HepG2 (cell line): Measurements from ENCODE around the gene CARMIL3. TPM values are rescaled to one million over a fixed set of nuclear protein-coding genes. Genes with fewer than 3 reads are reported as not detected.

Experiments used
- ATAC-seq: fragments of 200-7000 bp; cut with Tn5 transposase; 3 replicates; pipeline ENCODE4 v1.9.1; 2020; ENCODE audit warnings: mild to moderate bottlenecking, moderate library complexity
- BruUV-seq: library from RNA; stranded (reverse); fragments of 400-500 nt; replicated peaks from 2 replicates; lab custom pipeline; 2021; lab: Mats Ljungman, UMichigan
- CTCF ChIA-PET: fragments of 300-600 bp; formaldehyde crosslinking; extraction: SDS; loops from one replicate; lab custom pipeline; 2021; ENCODE audit warnings: low total read pairs, inconsistent platforms, low intra/inter-chr PET ratio; lab: Yijun Ruan, JAX
- POLR2A ChIA-PET: fragments of 350-600 bp; sonication (Branson Sonifier 250); formaldehyde crosslinking; loops from one replicate; lab custom pipeline; 2020; ENCODE audit warnings: antibody characterized with exemption, inconsistent platforms; lab: Yijun Ruan, JAX
- DNase-seq: peaks from one replicate; pipeline ENCODE4 v3.0.0-alpha.2; 2015; ENCODE audit warnings: low spot score
- FAIRE-seq: peaks from 3 replicates; lab custom pipeline; 2011; peaks lifted over from hg19 to GRCh38; lab: Jason Lieb, UNC
- H2AFZ ChIP-seq: one replicate; pipeline ENCODE4 v1.6.1; 2011; ENCODE audit warnings: low read length, inconsistent platforms
- H3K27ac ChIP-seq: fragments of 300-600 bp; 3 replicates; pipeline ENCODE4 v1.8.0; 2011; ENCODE audit warnings: mixed run types, mild to moderate bottlenecking, mixed read lengths, low read length, inconsistent platforms; ENCODE audit not compliant: insufficient read depth; ENCODE audit errors: extremely low read length
- H3K27me3 ChIP-seq, 2 experiments: fragments of 200-600 bp in 1 of 2; 2 replicates in 1 of 2; 3 replicates in 1 of 2; pipeline versions ENCODE4 v1.6.0 to v1.8.0; 2011; ENCODE audit warnings: low read length in 2 of 2, mild to moderate bottlenecking in 2 of 2, moderate library complexity in 2 of 2, inconsistent platforms in 1 of 2; ENCODE audit not compliant: insufficient read depth in 2 of 2, control insufficient read depth in 1 of 2
- H3K36me3 ChIP-seq, 2 experiments: fragments of 200-600 bp in 1 of 2; replicated peaks in 1 of 2; 2 replicates in 1 of 2; 3 replicates in 1 of 2; pipeline versions ENCODE4 v1.5.1 to v1.8.0; 2011; ENCODE audit warnings: low read length in 2 of 2, inconsistent platforms in 1 of 2; ENCODE audit not compliant: insufficient read depth in 2 of 2, control insufficient read depth in 1 of 2
- H3K4me1 ChIP-seq: 2 replicates; pipeline ENCODE4 v1.5.1; 2012; ENCODE audit warnings: low read length, inconsistent platforms; ENCODE audit not compliant: insufficient read depth
- H3K4me2 ChIP-seq: 2 replicates; pipeline ENCODE4 v1.6.0; 2011; ENCODE audit warnings: low read depth, low read length, inconsistent platforms
- H3K4me3 ChIP-seq, 3 experiments: fragments of 200-600 bp in 1 of 3; sonication (generic), shearing (Covaris generic) in 1 of 3; replicated peaks in 1 of 3; 2 replicates each; pipeline ENCODE4 v1.5.1; 2011 to 2016; ENCODE audit warnings: low read length in 3 of 3, inconsistent platforms in 2 of 3, low read depth in 2 of 3, mild to moderate bottlenecking in 2 of 3, control low read depth in 1 of 3, mixed read lengths in 1 of 3; ENCODE audit not compliant: insufficient read depth in 1 of 3
- H3K79me2 ChIP-seq: one replicate; pipeline ENCODE4 v1.6.1; 2011; ENCODE audit warnings: low read length, inconsistent platforms; ENCODE audit not compliant: insufficient read depth
- H3K9ac ChIP-seq: 2 replicates; pipeline ENCODE4 v1.6.0; 2011; ENCODE audit warnings: mild to moderate bottlenecking, low read depth, low read length, inconsistent platforms; ENCODE audit not compliant: insufficient read depth
- H3K9me3 ChIP-seq: 2 replicates; pipeline ENCODE4 v1.5.1; 2012; ENCODE audit warnings: mild to moderate bottlenecking, low read length
- H4K20me1 ChIP-seq: 2 replicates; pipeline ENCODE4 v1.6.0; 2011; ENCODE audit warnings: inconsistent platforms, mild to moderate bottlenecking, low read length, moderate library complexity; ENCODE audit not compliant: insufficient read depth
- ASH2L ChIP-seq: fragments of 300-600, 200-600 bp; sonication (generic); IDR thresholded peaks from 2 replicates; pipeline ENCODE4 v1.7.0; 2017; ENCODE audit warnings: low read depth, mild to moderate bottlenecking, moderate library complexity, mixed read lengths, low read length; ENCODE audit not compliant: insufficient read length
- ZBTB40 ChIP-seq, 2 experiments: fragments of 450-650 bp in 1 of 2; sonication (generic) in 1 of 2; formaldehyde crosslinking in 1 of 2; IDR thresholded peaks; 2 replicates each; pipeline versions ENCODE4 v1.6.1 to v1.8.0; 2016 to 2022; ENCODE audit warnings: antibody characterized with exemption in 1 of 2, mild to moderate bottlenecking in 1 of 2, missing genetic modification reagents in 1 of 2
- ZNF609 ChIP-seq: sonication (generic); formaldehyde crosslinking; IDR thresholded peaks from 2 replicates; pipeline ENCODE4 v1.4.0; 2020; ENCODE audit warnings: mild to moderate bottlenecking, missing genetic modification reagents, borderline replicate concordance
- ZNF713 ChIP-seq: sonication (generic); formaldehyde crosslinking; IDR thresholded peaks from 2 replicates; pipeline ENCODE4 v1.4.0; 2020; ENCODE audit warnings: mild to moderate bottlenecking, missing genetic modification reagents
- WGBS: methylation state at CpG from one replicate; pipeline ENCODE4 v1.1.6; 2017; ENCODE audit warnings: low lambda C conversion rate; 5-methylcytosine and 5-hydroxymethylcytosine counted together
- in situ Hi-C: cut with HindIII; loops from 2 replicates; pipeline ENCODE4 v1.10.0; 2017; ENCODE audit warnings: low pct_unique_long_range_greater_than_20kb; ENCODE audit not compliant: extremely low pct_ligation_motif_present
- intact Hi-C: fragments of 100-400 bp; cut with micrococcal nuclease; formaldehyde crosslinking; loops from one replicate; pipeline ENCODE4 v1.10.0; 2022; ENCODE audit not compliant: unreplicated experiment
- polyA plus RNA-seq, 8 experiments: library from polyadenylated mRNA; depleted of rRNA in 3 of 8; stranded (reverse) in 7 of 8; unstranded in 1 of 8; fragments of >200 nt; fragmentation: Illumina TruSeq in 4 of 8; extraction: Trizol in 4 of 8; gene quantifications; 2 replicates each; pipeline versions ENCODE4 v1.2.1 to v1.2.3, GENCODE V29; 2011 to 2016; ENCODE audit warnings: low read depth in 4 of 8, missing spikeins in 1 of 8, mixed read lengths in 1 of 8; ENCODE audit not compliant: insufficient read depth in 1 of 8
- total RNA-seq, 5 experiments: library from RNA; depleted of rRNA; stranded (reverse); fragments of >200 nt; fragmentation: Illumina TruSeq; extraction: Trizol; gene quantifications; 2 replicates each; pipeline ENCODE4 v1.2.3, GENCODE V29; 2016; ENCODE audit warnings: low read depth in 1 of 5

Gene CARMIL3
- total and polyA plus RNA-seq, 2 of the 13 experiments (the other 11 are each of a cell fraction or from before 2014, with no cell fraction given) = 0.27 to 0.55 TPM

GRCh38 chr14:24072881-24073877 lies 21.4 kb downstream of the CARMIL3 start:
- Histone ChIP-seq H3K9me3 (no peaks in the 10 kb centered on the region), H3K4me1 (peaks cover 38% of the 10 kb centered on the region), H3K9ac (no peak overlapping the region), H4K20me1 (no peaks in the 10 kb centered on the region), H3K4me2 (no peak overlapping the region), H3K4me3 (no peak overlapping the region), H3K27ac (no peak overlapping the region), H3K79me2 (no peaks in the 10 kb centered on the region), H3K27me3 (peaks cover 13 to 66% of the 10 kb centered on the region in 2 experiments), H3K36me3 (no peaks in the 10 kb centered on the region), H2AFZ (no peak overlapping the region)
- DNase-seq (no peak), FAIRE-seq (no peak), ATAC-seq (no peak)
- ChIA-PET POLR2A (interaction anchor here (1.2 to 8.3 kb wide), 6 partner anchors 8 to 88 kb away, joined by 3 to 68 read pairs (median 5); partner anchors contain the start of genes DCAF11, IRF9, NRL and PCK2), CTCF (no interaction called here)
- in situ Hi-C loops (no loop called here), intact Hi-C loops (no loop called here)
- BruUV-seq = no TSS peak
- WGBS = 64% methylated on average over 26 of the region's 26 CpGs
- TF ChIP-seq ZNF609 (CRISPR knock-in tag) (no peak), ZNF713 (CRISPR knock-in tag) (no peak), ASH2L (no peak), ZBTB40 (IDR thresholded peaks at IDR 0.05) (no peak), ZBTB40 (CRISPR knock-in tag; IDR thresholded peaks at IDR 0.05) (peak; percentile 51; the same call in 1 of the 2 replicates)
